HEK293 (cell line): ENCODE results near the gene TMEM176A.

Experiments
- CTCF ChIP-seq: fragments of 450-650 bp; formaldehyde crosslinking; IDR thresholded peaks from 2 replicates; pipeline ENCODE4 v1.5.1; 2016; ENCODE audit warnings: missing biosample characterization, missing genetic modification characterization
- GLIS1 ChIP-seq: fragments of 450-650 bp; formaldehyde crosslinking; IDR thresholded peaks from 2 replicates; pipeline ENCODE4 v1.5.1; 2016; ENCODE audit warnings: missing biosample characterization, missing genetic modification characterization
- REST ChIP-seq: fragments of 450-650 bp; formaldehyde crosslinking; IDR thresholded peaks from 2 replicates; pipeline ENCODE4 v1.5.1; 2016; ENCODE audit warnings: missing biosample characterization, missing genetic modification characterization
- TCF7L2 ChIP-seq: IDR thresholded peaks from 2 replicates; pipeline ENCODE4 v1.6.1; 2011; ENCODE audit warnings: low read depth, mild to moderate bottlenecking, inconsistent platforms, low read length, moderate library complexity, borderline replicate concordance
- ZNF311 ChIP-seq: fragments of 450-650 bp; formaldehyde crosslinking; IDR thresholded peaks from 2 replicates; pipeline ENCODE4 v1.5.1; 2017; ENCODE audit warnings: missing biosample characterization, missing genetic modification characterization, borderline replicate concordance
- ZNF777 ChIP-seq: fragments of 450-650 bp; formaldehyde crosslinking; IDR thresholded peaks from 2 replicates; pipeline ENCODE4 v1.5.1; 2017; ENCODE audit warnings: missing biosample characterization, missing genetic modification characterization, borderline replicate concordance
- ZNF830 ChIP-seq: fragments of 450-650 bp; IDR thresholded peaks from 2 replicates; pipeline ENCODE4 v1.5.0; 2018; ENCODE audit warnings: missing biosample characterization, missing genetic modification characterization, low read depth, mild to moderate bottlenecking, moderate library complexity

DNA sequence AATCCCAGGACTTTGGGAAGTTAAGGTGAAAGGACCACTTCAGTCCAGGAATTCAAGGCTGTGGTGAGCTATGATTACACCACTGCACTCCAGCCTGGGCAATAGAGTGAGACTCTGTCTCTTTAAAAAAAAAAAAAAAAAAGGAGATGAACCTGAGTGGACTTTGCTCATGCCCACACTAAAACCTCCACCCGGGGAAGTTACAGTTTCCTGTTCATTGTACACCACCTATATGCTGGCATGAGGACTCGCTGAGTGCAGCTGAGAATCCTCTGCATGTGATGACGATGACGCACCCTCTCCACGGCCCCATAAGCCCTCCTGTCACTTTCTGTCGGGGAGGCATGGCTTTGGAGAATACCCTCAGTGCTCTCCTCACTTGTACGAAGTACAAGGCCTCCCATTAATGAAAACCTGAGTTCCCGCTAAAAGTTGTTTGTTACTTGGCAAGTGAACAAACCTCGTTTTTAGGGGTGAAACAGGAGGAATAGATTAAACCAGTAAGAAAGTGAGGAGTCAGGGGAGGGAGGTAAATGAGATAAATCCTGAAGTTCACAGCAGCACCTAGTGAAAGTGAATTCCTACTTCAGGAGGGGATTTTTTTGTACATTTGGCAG, 16.3 kb upstream of the TMEM176A start:
- TF ChIP-seq ZNF777 (tag by site-specific recombination) (no peak), CTCF (tag by site-specific recombination) (no peak), TCF7L2 (no peak), ZNF311 (tag by site-specific recombination) (no peak), REST (tag by site-specific recombination) (no peak), GLIS1 (tag by site-specific recombination) (no peak), ZNF830 (no peak)
